Mesenchymal stem cell (in vitro differentiated cells and primary cell): ENCODE data around the gene ERMN.

Experiments
- DNase-seq: peaks from one replicate; pipeline ENCODE4 v3.0.0-alpha.2; 2013
- H2AFZ ChIP-seq: one replicate; pipeline ENCODE4 v1.6.1; 2013; ENCODE audit warnings: low read depth, mild to moderate bottlenecking, control low read depth, inconsistent platforms, low read length, moderate library complexity
- H2AK5ac ChIP-seq: 2 replicates; pipeline ENCODE4 v1.6.1; 2013; ENCODE audit warnings: low read length, moderate library complexity, mild to moderate bottlenecking, inconsistent platforms; ENCODE audit not compliant: severe bottlenecking
- H2BK120ac ChIP-seq: one replicate; pipeline ENCODE4 v1.6.1; 2013; ENCODE audit warnings: low read depth, mild to moderate bottlenecking, inconsistent platforms, low read length, moderate library complexity
- H2BK12ac ChIP-seq, 2 experiments: one replicate each; pipeline ENCODE4 v1.6.1; 2013; ENCODE audit warnings: inconsistent platforms in 2 of 2, low read length in 2 of 2, mild to moderate bottlenecking in 2 of 2, moderate library complexity in 2 of 2, control low read depth in 1 of 2
- H2BK15ac ChIP-seq: one replicate; pipeline ENCODE4 v1.6.1; 2013; ENCODE audit warnings: mild to moderate bottlenecking, low read depth, inconsistent platforms; ENCODE audit not compliant: poor library complexity, severe bottlenecking
- H2BK5ac ChIP-seq: 2 replicates; pipeline ENCODE4 v1.6.1; 2013; ENCODE audit warnings: low read depth, mild to moderate bottlenecking, low read length, control low read depth, inconsistent platforms; ENCODE audit not compliant: poor library complexity, severe bottlenecking
- H3K14ac ChIP-seq, 2 experiments: one replicate each; pipeline ENCODE4 v1.6.1; 2013; ENCODE audit warnings: inconsistent platforms in 2 of 2, low read length in 2 of 2, control low read depth in 1 of 2, mild to moderate bottlenecking in 1 of 2, moderate library complexity in 1 of 2
- H3K18ac ChIP-seq, 2 experiments: one replicate each; pipeline ENCODE4 v1.6.1; 2013; ENCODE audit warnings: inconsistent platforms in 2 of 2, low read length in 2 of 2, control low read depth in 1 of 2, low read depth in 1 of 2, mild to moderate bottlenecking in 1 of 2
- H3K23ac ChIP-seq, 2 experiments: one replicate each; pipeline ENCODE4 v1.6.1; 2013; ENCODE audit warnings: inconsistent platforms in 2 of 2, low read length in 2 of 2, mild to moderate bottlenecking in 2 of 2, moderate library complexity in 2 of 2, control low read depth in 1 of 2
- H3K27ac ChIP-seq: 2 replicates; pipeline ENCODE4 v1.5.1; 2013; ENCODE audit warnings: mild to moderate bottlenecking, moderate library complexity, low read length, control low read depth, inconsistent platforms; ENCODE audit not compliant: poor library complexity, severe bottlenecking
- H3K27me3 ChIP-seq, 2 experiments: 2 replicates each; pipeline versions ENCODE4 v1.6.1 to v1.7.0; 2013; ENCODE audit warnings: low read length in 2 of 2, mild to moderate bottlenecking in 2 of 2, moderate library complexity in 2 of 2, control low read depth in 1 of 2, inconsistent platforms in 1 of 2; ENCODE audit not compliant: control insufficient read depth in 1 of 2, insufficient read depth in 1 of 2
- H3K36me3 ChIP-seq, 2 experiments: 2 replicates each; pipeline versions ENCODE4 v1.6.1 to v1.7.0; 2013; ENCODE audit warnings: low read length in 2 of 2, control low read depth in 1 of 2, inconsistent platforms in 1 of 2, low read depth in 1 of 2, mild to moderate bottlenecking in 1 of 2; ENCODE audit not compliant: insufficient read depth in 2 of 2, control insufficient read depth in 1 of 2
- H3K4ac ChIP-seq, 2 experiments: one replicate each; pipeline ENCODE4 v1.6.1; 2013; ENCODE audit warnings: inconsistent platforms in 2 of 2, low read length in 2 of 2, mild to moderate bottlenecking in 2 of 2, moderate library complexity in 2 of 2, control low read depth in 1 of 2, low read depth in 1 of 2
- H3K4me1 ChIP-seq: 2 replicates; pipeline ENCODE4 v1.6.1; 2013; ENCODE audit warnings: low read depth, low read length, control low read depth; ENCODE audit not compliant: control insufficient read depth, insufficient read depth
- H3K4me2 ChIP-seq: 2 replicates; pipeline ENCODE4 v1.6.1; 2013; ENCODE audit warnings: low read length, mild to moderate bottlenecking, inconsistent platforms; ENCODE audit not compliant: poor library complexity, severe bottlenecking
- H3K4me3 ChIP-seq, 2 experiments: 2 replicates each; pipeline versions ENCODE4 v1.5.1 to v1.7.0; 2013; ENCODE audit warnings: low read length in 2 of 2, mild to moderate bottlenecking in 2 of 2, control low read depth in 1 of 2, low read depth in 1 of 2; ENCODE audit not compliant: insufficient read depth in 1 of 2
- H3K79me1 ChIP-seq: replicated peaks from 2 replicates; pipeline ENCODE4 v1.6.1; 2013; ENCODE audit warnings: mild to moderate bottlenecking, control low read depth, low read length, inconsistent platforms; ENCODE audit not compliant: poor library complexity, severe bottlenecking
- H3K9ac ChIP-seq: 2 replicates; pipeline ENCODE4 v1.7.0; 2013; ENCODE audit warnings: mild to moderate bottlenecking, low read length, moderate library complexity
- H3K9me3 ChIP-seq: 2 replicates; pipeline ENCODE4 v1.7.0; 2013; ENCODE audit warnings: mild to moderate bottlenecking, low read length; ENCODE audit not compliant: control insufficient read depth
- H4K8ac ChIP-seq: one replicate; pipeline ENCODE4 v1.6.1; 2013; ENCODE audit warnings: inconsistent platforms, mild to moderate bottlenecking, low read length, moderate library complexity
- H4K91ac ChIP-seq: one replicate; pipeline ENCODE4 v1.6.1; 2013; ENCODE audit warnings: mild to moderate bottlenecking, low read length, inconsistent platforms
- WGBS: methylation state at CpG from one replicate; pipeline ENCODE4 v1.1.7; 2013; ENCODE audit warnings: mixed read lengths; 5-methylcytosine and 5-hydroxymethylcytosine counted together

Gene ERMN

DNA sequence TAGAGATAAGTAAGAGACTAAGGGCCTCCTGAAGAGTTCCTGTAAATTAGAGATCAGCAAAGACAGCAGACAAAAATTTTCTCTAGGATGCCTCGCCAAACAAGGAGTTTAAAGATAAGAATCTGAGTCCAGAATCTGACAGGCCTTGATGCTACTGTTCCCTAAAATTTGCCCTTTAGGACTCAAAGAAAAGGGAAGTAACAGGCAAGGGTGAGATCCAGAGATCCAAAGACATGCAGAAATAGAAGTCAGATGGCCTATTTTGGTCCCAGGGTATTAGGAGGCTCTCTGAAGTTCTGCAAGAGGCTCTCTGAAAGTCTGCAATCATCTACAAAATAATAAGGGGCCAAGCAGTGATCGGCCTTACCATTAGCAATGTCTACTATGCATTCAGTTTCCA is 35.1 kb downstream of the ERMN start:
- Histone ChIP-seq H3K36me3 (no peaks in the 10 kb centered on the region), H3K18ac (no peak overlapping the region), H4K8ac (no peak overlapping the region), H2BK120ac (no peak overlapping the region), H3K9me3 (no peaks in the 10 kb centered on the region), H3K79me1 (no peaks in the 10 kb centered on the region), H3K4me3 (no peak overlapping the region), H3K4me1 (no peaks in the 10 kb centered on the region), H4K91ac (no peak overlapping the region), H2AFZ (no peak overlapping the region), H3K23ac (no peak overlapping the region), H2BK5ac (no peak overlapping the region), H3K14ac (no peak overlapping the region), H2BK15ac (no peak overlapping the region), H3K27me3 (no peaks in the 10 kb centered on the region), H3K9ac (no peak overlapping the region), H2BK12ac (no peak overlapping the region), H3K4me2 (no peak overlapping the region), H3K4ac (no peak overlapping the region), H3K27ac (no peak overlapping the region), H2AK5ac (no peak overlapping the region)
- 91% methylated on average over 2 of the region's 2 CpGs for WGBS
- no peak for DNase-seq

DNA sequence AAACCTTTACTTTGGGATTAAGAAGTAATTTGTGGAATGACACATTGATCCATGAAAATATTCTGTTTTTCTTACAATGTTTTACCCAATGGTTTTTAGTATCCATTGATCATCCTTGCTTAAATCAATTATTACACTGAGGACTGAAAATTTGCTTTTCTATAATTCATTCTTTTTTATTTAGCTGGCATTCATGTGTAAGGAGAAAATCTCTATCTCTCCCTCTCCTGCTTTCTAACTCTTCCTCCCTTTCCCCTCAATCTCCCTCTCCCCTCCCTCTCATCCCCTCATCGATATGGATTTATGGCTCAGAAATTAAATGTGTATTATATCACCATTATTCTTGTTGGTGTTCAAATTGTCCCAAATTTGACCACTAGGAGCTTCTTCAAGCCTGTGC is 38.5 kb downstream of the ERMN start:
- no peak for DNase-seq
- no CpG with 5 or more reads among the region's 1 CpG for WGBS
- no peaks in the 10 kb centered on the region for H3K27me3 ChIP-seq

DNA sequence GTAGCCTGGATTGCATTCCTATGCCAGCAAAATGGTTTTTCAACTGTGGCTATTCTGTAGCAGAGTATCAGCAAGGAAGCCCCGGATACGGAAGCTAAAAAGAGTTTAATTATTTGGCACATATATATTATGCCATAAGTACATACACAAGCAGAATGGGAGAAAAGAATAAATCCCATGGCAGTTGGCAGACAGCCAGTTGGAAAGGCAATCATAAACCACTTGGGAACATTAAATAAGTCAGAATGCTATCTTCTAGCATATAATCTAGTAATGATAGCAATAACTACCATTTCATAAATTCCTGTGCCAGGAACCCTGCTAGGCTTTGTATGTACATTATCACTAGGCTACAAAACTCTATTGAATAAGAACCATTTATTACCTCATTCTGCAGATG is 42.2 kb downstream of the ERMN start:
- H3K14ac ChIP-seq = no peak overlapping the region
- no peak for DNase-seq
- no peak overlapping the region for H3K23ac ChIP-seq
- H3K9me3 ChIP-seq = peaks cover 7% of the 10 kb centered on the region
- H3K79me1 ChIP-seq = no peaks in the 10 kb centered on the region
- no peak overlapping the region for H3K4ac ChIP-seq
- no peaks in the 10 kb centered on the region for H3K4me1 ChIP-seq
- H2AK5ac ChIP-seq = no peak overlapping the region
- H3K4me3 ChIP-seq = no peak overlapping the region
- no peak overlapping the region for H3K18ac ChIP-seq
- no peak overlapping the region for H4K8ac ChIP-seq
- no CpG with 5 or more reads among the region's 2 CpGs for WGBS
- H2BK12ac ChIP-seq = no peak overlapping the region
- no peak overlapping the region for H4K91ac ChIP-seq
- no peak overlapping the region for H2AFZ ChIP-seq
- no peak overlapping the region for H3K27ac ChIP-seq
- peaks cover 0 to 10% of the 10 kb centered on the region in 2 experiments for H3K36me3 ChIP-seq
- no peak overlapping the region for H2BK15ac ChIP-seq
- no peak overlapping the region for H2BK120ac ChIP-seq
- H3K4me2 ChIP-seq = no peak overlapping the region
- H3K27me3 ChIP-seq = no peaks in the 10 kb centered on the region
- H3K9ac ChIP-seq = no peak overlapping the region
- no peak overlapping the region for H2BK5ac ChIP-seq

More for the DNA sequence above, 38.5 kb downstream of the ERMN start:
- Histone ChIP-seq H2BK5ac (no peak overlapping the region), H2AK5ac (no peak overlapping the region), H3K23ac (no peak overlapping the region), H3K79me1 (no peaks in the 10 kb centered on the region), H3K18ac (no peak overlapping the region), H2BK15ac (no peak overlapping the region), H2AFZ (no peak overlapping the region), H4K91ac (no peak overlapping the region), H3K14ac (no peak overlapping the region), H3K4me3 (no peak overlapping the region), H3K4ac (no peak overlapping the region), H3K4me1 (no peaks in the 10 kb centered on the region), H2BK120ac (no peak overlapping the region), H3K4me2 (no peak overlapping the region), H3K27ac (no peak overlapping the region), H2BK12ac (no peak overlapping the region), H3K36me3 (peaks cover 0 to 5% of the 10 kb centered on the region in 2 experiments), H4K8ac (no peak overlapping the region), H3K9ac (no peak overlapping the region), H3K9me3 (no peaks in the 10 kb centered on the region)

DNA sequence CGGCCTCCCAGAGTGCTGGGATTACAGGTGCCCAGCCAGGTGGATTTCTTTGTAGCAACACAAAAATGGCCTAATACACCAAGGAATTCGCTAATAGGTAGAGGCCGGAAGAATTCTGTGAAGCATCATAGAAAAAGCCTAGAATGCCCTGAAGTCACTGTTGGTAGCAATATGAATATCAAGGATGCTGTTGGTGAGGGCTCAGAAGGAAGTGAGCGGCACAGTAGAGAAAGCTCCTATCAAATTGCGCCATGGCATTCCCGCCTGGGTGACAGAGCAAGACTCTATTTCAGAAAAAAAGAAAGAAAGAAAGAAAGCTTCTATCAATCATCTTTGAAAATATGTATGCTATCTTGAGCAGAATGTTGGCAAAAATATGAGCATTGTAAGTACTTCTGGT is 44.3 kb downstream of the ERMN start:
- Histone ChIP-seq H3K9me3 (peaks cover 7% of the 10 kb centered on the region), H3K79me1 (no peaks in the 10 kb centered on the region), H3K4ac (no peak overlapping the region), H3K14ac (no peak overlapping the region), H2AFZ (no peak overlapping the region), H4K91ac (no peak overlapping the region), H3K4me2 (no peak overlapping the region), H3K9ac (no peak overlapping the region), H2BK15ac (no peak overlapping the region), H3K18ac (no peak overlapping the region), H4K8ac (no peak overlapping the region), H2AK5ac (no peak overlapping the region), H3K4me3 (no peak overlapping the region), H3K4me1 (no peaks in the 10 kb centered on the region), H3K27me3 (no peaks in the 10 kb centered on the region), H2BK12ac (no peak overlapping the region), H2BK120ac (no peak overlapping the region), H2BK5ac (no peak overlapping the region), H3K27ac (no peak overlapping the region), H3K36me3 (peaks cover 0 to 10% of the 10 kb centered on the region in 2 experiments), H3K23ac (no peak overlapping the region)
- 99% methylated on average over 6 of the region's 6 CpGs for WGBS
- DNase-seq = no peak
